Upper lobe of right lung (tissue), 1 donor: ENCODE measurements around the gene SDS. TPM values are rescaled to one million over a fixed set of nuclear protein-coding genes. Genes with fewer than 3 reads are reported as not detected.

Experiments used
- ATAC-seq: fragments of 200-7000 bp; cut with Tn5 transposase; one replicate; pipeline ENCODE4 v1.9.1; 2020; ENCODE audit warnings: mild to moderate bottlenecking, moderate library complexity
- DNase-seq: peaks from one replicate; pipeline ENCODE4 v3.0.0-alpha.2; 2020
- H3K27ac ChIP-seq: fragments of 200-600 bp; one replicate; pipeline ENCODE4 v1.8.0; 2022
- H3K27me3 ChIP-seq: fragments of 200-600 bp; one replicate; pipeline ENCODE4 v1.8.0; 2022; ENCODE audit warnings: mild to moderate bottlenecking
- H3K36me3 ChIP-seq: fragments of 200-600 bp; one replicate; pipeline ENCODE4 v1.8.0; 2022
- H3K4me1 ChIP-seq: fragments of 200-600 bp; one replicate; pipeline ENCODE4 v1.8.0; 2022
- H3K4me3 ChIP-seq: fragments of 200-600 bp; one replicate; pipeline ENCODE4 v1.8.0; 2022; ENCODE audit warnings: mild to moderate bottlenecking
- H3K9me3 ChIP-seq: fragments of 200-600 bp; one replicate; pipeline ENCODE4 v1.8.0; 2022
- intact Hi-C: fragments of 100-400 bp; cut with DNase I; formaldehyde crosslinking; loops from one replicate; pipeline ENCODE4 v1.11.0; 2022
- total RNA-seq: library from RNA; stranded (reverse); fragmentation: NEBNext Ultra II Directional; extraction: Animal tissue kit (Norgen Biotek cat#: 25700); gene quantifications from one replicate; pipeline ENCODE4 v1.2.1, GENCODE V29; 2021
- TF ChIP-seq, protein P1 (sequence below): fragments of 200-600 bp; IDR thresholded peaks from one replicate; pipeline ENCODE4 v1.8.0; 2022; ENCODE audit warnings: antibody characterized with exemption
- donor health status: DM: no; HTN: yes; CAD: no; lungs with severe emphysema.

Gene SDS
- total RNA-seq, 1 donor from 2014 or later = 2.4 TPM

GRCh38 chr12:113381220-113381619 is 22.5 kb downstream of the SDS start:
- TF ChIP-seq, protein P1, sequence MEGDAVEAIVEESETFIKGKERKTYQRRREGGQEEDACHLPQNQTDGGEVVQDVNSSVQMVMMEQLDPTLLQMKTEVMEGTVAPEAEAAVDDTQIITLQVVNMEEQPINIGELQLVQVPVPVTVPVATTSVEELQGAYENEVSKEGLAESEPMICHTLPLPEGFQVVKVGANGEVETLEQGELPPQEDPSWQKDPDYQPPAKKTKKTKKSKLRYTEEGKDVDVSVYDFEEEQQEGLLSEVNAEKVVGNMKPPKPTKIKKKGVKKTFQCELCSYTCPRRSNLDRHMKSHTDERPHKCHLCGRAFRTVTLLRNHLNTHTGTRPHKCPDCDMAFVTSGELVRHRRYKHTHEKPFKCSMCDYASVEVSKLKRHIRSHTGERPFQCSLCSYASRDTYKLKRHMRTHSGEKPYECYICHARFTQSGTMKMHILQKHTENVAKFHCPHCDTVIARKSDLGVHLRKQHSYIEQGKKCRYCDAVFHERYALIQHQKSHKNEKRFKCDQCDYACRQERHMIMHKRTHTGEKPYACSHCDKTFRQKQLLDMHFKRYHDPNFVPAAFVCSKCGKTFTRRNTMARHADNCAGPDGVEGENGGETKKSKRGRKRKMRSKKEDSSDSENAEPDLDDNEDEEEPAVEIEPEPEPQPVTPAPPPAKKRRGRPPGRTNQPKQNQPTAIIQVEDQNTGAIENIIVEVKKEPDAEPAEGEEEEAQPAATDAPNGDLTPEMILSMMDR = no peak
- H3K4me1 ChIP-seq = no peaks in the 10 kb centered on the region
- no peak for ATAC-seq
- no peaks in the 10 kb centered on the region for H3K27me3 ChIP-seq
- H3K9me3 ChIP-seq = no peaks in the 10 kb centered on the region
- H3K4me3 ChIP-seq = no peak overlapping the region
- intact Hi-C loops = no loop called here
- H3K36me3 ChIP-seq = peaks cover 51% of the 10 kb centered on the region
- no peak for DNase-seq
- H3K27ac ChIP-seq = no peak overlapping the region

DNA sequence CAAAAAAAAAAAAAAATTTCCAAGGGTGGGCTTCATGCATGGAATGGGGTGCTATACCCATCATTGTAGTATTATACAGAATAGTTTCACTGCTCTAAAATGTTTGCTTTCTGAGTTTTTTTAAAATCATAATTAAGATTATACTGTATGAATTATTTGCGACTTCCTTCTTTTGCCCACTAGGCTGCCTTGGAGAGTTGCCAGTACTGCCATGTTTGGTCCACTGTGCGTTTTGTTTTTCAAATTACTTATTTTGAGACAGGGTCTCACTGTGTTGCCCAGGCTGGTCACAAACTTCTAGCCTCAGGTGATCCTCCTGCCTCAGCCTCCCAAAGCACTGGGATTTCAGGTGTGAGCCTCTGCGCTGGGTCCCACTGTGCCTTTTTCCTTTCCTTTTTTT is 25.4 kb downstream of the SDS start:
- intact Hi-C loops = no loop called here
- TF ChIP-seq, protein P1 = no peak
- Histone ChIP-seq H3K36me3 (peaks cover 52% of the 10 kb centered on the region), H3K4me3 (no peak overlapping the region), H3K4me1 (no peaks in the 10 kb centered on the region), H3K27ac (no peak overlapping the region), H3K27me3 (no peaks in the 10 kb centered on the region), H3K9me3 (no peaks in the 10 kb centered on the region)
- DNase-seq (no peak), ATAC-seq (no peak)

- no peak overlapping the region for H3K27ac ChIP-seq
- no peaks in the 10 kb centered on the region for H3K9me3 ChIP-seq
- intact Hi-C loops = no loop called here
- TF ChIP-seq, protein P1 = no peak
- peaks cover 47% of the 10 kb centered on the region for H3K36me3 ChIP-seq
- H3K4me1 ChIP-seq = no peaks in the 10 kb centered on the region
- DNase-seq = no peak
- no peaks in the 10 kb centered on the region for H3K27me3 ChIP-seq
- no peak for ATAC-seq
- H3K4me3 ChIP-seq = no peak overlapping the region
These were observed 28.8 kb downstream of the SDS start for GRCh38 chr12:113374823-113375428.

DNA sequence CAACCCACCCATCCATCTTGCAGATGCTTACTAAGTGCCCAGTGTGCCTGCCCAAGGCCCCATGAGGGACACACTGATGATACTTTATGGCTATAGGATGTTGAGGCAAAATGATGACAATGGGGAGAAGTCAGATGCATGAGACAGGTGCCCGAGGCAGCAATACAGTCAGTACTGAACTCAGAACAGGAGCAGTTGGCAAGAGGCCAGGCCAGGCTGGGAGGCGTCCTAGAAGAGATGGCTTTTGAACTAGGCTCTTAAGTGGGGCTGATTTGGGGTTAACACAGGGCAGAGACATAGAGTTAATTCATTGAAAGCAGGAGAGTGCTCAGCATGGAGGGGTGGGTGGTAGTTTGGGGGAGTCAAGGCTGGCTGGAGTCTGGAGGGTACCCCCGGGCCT is 29.7 kb downstream of the SDS start:
- ATAC-seq = no peak
- intact Hi-C loops = no loop called here
- TF ChIP-seq, protein P1 = no peak

GRCh38 chr12:113373440-113373839 is 30.2 kb downstream of the SDS start:
- TF ChIP-seq, protein P1 = no peak
- intact Hi-C loops = no loop called here
- no peak for DNase-seq
- Histone ChIP-seq H3K27ac (no peak overlapping the region), H3K4me1 (no peaks in the 10 kb centered on the region), H3K27me3 (no peaks in the 10 kb centered on the region), H3K36me3 (peaks cover 45% of the 10 kb centered on the region), H3K4me3 (no peak overlapping the region), H3K9me3 (no peaks in the 10 kb centered on the region)
- ATAC-seq = no peak

More for the DNA sequence above, 29.7 kb downstream of the SDS start:
- H3K4me1 ChIP-seq = no peaks in the 10 kb centered on the region
- H3K27me3 ChIP-seq = no peaks in the 10 kb centered on the region
- no peak overlapping the region for H3K27ac ChIP-seq
- no peaks in the 10 kb centered on the region for H3K9me3 ChIP-seq
- no peak for DNase-seq
- H3K36me3 ChIP-seq = peaks cover 45% of the 10 kb centered on the region
- no peak overlapping the region for H3K4me3 ChIP-seq

DNA sequence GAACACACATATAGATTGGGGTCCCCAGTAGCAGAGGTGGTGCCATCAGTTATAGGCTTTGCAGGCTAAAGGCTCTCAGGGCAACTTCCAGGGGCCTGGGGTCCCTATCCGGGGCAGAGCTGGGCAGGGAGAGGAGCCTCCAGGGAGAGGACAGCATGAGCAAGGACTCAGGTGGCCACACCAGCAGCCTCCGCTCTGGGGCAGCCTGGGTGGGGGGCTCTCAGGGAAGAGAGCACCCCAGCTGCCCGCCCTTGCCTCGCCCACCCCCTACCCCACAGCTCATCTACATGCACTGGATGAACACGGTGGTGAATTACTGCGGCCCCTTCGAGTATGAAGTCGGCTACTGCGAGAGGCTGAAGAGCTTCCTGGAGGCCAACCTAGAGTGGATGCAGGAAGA is 31.3 kb downstream of the SDS start:
- H3K4me1 ChIP-seq = no peaks in the 10 kb centered on the region
- no peak overlapping the region for H3K4me3 ChIP-seq
- intact Hi-C loops = no loop called here
- TF ChIP-seq, protein P1 = no peak
- no peak for DNase-seq
- no peaks in the 10 kb centered on the region for H3K27me3 ChIP-seq
- peaks cover 36% of the 10 kb centered on the region for H3K36me3 ChIP-seq
- H3K9me3 ChIP-seq = no peaks in the 10 kb centered on the region
- no peak for ATAC-seq
- H3K27ac ChIP-seq = no peak overlapping the region
